ENCODE data around the gene SOX13.

SOX13 gene

DNA sequence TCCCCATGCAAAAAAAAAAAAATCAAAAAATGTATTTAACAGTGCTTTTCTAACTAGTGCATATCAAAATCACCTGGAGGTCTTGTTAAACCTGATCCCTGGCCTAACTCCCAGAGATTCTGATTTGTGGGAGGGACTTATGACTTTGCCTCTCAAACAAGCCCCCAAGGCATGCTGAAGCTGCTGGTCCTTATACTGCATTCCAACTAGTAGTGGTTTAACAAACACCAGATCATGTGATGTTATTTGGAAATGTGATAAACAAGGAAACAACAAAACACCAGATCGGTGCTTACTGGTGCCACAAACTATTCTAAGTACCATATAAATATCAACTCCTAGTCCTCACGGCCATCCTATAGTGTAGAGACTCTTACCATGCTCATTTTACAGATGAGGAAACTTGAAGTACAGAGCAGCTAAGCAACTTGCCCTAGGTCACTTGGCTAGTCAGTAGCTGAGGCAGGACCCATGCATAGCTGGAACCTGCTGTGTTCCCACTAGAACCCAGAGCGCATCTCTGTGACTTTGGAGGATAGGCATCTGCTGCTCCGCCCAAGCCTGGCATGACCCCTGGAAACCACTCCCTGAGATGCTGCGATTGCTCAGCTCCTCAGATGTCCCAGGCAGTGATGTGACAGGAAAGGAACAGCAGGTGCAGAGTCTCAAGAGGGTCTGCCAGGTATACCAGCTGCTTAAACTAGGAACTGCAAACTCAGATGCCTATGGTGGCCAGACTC lies 38.1 kb downstream of the SOX13 start:
- no peak for DNase-seq (ENCODE audit: low spot score)
- TF ChIP-seq, protein P1, sequence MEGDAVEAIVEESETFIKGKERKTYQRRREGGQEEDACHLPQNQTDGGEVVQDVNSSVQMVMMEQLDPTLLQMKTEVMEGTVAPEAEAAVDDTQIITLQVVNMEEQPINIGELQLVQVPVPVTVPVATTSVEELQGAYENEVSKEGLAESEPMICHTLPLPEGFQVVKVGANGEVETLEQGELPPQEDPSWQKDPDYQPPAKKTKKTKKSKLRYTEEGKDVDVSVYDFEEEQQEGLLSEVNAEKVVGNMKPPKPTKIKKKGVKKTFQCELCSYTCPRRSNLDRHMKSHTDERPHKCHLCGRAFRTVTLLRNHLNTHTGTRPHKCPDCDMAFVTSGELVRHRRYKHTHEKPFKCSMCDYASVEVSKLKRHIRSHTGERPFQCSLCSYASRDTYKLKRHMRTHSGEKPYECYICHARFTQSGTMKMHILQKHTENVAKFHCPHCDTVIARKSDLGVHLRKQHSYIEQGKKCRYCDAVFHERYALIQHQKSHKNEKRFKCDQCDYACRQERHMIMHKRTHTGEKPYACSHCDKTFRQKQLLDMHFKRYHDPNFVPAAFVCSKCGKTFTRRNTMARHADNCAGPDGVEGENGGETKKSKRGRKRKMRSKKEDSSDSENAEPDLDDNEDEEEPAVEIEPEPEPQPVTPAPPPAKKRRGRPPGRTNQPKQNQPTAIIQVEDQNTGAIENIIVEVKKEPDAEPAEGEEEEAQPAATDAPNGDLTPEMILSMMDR (IDR thresholded peaks at IDR 0.05; ENCODE audit: extremely low read depth, missing control alignments): no peak

DNA sequence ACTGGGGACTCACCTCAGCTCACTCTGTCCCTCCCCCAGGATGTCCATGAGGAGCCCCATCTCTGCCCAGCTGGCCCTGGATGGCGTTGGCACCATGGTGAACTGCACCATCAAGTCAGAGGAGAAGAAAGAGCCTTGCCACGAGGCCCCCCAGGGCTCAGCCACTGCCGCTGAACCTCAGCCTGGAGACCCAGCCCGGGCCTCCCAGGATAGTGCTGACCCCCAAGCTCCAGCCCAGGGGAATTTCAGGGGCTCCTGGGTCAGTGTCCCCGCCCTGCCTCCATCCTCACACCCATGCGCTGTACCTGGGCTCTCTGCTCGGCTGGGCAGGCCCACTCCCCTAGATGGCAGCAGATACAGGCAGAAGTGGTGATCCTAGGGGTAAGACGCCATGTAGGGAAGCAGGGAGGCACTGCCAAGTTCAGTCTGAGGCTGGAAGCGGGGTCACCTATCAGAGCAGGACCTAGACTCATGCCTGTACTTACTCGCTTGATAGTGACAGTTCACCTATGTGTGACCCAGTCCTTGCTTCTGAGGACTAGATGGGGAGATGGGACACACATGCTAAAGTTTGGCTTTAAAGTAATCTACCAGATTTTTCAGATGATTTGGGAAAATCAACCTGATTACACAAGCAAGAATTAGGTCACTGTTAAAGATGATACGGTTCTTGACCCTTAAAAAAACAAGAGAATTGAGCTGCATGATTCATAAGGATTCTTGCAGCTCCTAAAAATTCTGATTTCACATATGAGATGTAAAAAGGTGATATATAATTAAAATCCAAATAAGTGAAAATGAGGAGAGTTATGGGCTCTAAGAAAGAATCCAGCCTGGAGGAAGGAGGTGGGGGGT lies 40.2 kb downstream of the SOX13 start:
- TF ChIP-seq, protein P1 (IDR thresholded peaks at IDR 0.05; ENCODE audit: extremely low read depth, missing control alignments): no peak
- no peak for DNase-seq (ENCODE audit: low spot score)

DNA sequence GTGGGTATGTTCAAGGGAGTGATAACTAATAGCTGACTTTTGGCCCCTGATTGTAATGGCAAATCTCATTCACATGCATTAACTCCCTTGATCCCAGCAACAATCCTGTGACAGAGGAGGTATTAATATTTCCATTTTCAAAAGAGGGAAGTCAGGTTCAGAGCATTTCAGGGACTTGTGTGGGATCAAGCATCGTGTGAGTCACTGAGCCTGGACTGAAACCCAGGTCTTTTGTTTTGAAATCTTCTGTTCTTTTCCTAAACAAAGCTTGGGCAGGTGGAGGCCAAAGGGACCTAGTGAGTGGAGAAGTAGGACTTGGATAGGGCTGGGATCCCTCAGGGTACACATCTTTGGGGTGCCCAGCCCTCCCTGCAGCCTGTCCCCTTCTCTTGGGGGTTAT lies 41.0 kb downstream of the SOX13 start:
- DNase-seq (ENCODE audit: low spot score): no peak
- TF ChIP-seq, protein P1 (IDR thresholded peaks at IDR 0.05; ENCODE audit: extremely low read depth, missing control alignments): no peak

DNA sequence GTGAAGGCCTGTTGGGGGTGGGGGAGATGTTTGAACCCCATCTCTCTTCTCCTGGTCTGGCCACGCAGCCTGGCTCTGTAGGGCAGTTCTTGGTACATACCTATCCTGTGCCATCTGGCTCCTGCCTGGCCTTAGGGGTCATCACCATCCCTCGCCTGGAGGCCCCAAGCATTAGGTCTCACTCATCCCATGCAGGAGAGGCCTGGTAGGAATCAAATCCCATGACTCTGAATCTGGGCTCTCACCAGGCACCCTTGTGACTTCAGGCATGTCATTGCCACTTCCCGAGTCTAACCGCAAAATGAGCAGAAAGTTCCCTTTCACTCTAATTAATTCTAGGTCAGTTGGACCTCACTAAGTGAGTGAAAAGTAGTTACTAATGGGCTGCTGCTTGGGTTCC lies 41.7 kb downstream of the SOX13 start:
- TF ChIP-seq, protein P1 (IDR thresholded peaks at IDR 0.05; ENCODE audit: extremely low read depth, missing control alignments): no peak
- no peak for DNase-seq (ENCODE audit: low spot score)

DNA sequence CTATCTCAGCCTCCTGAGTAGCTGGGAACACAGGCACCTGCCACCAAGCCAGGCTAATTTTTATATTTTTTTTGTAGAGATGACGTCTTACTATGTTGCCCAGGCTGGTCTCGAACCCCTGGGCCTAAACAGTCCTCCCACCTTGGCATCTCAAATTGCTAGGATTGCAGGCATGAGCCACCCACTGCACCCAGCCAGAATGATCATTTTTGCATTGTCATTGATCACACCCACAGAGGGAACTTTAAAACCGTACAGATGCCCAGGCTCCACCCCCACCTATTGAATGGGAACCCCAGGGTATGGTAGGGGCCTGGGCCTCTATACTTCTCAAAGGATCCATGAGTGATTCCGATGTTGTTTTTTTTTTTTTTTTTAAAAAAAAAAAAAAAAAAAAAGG lies 42.2 kb downstream of the SOX13 start:
- DNase-seq (ENCODE audit: low spot score): no peak
- TF ChIP-seq, protein P1 (IDR thresholded peaks at IDR 0.05; ENCODE audit: extremely low read depth, missing control alignments): no peak

DNA sequence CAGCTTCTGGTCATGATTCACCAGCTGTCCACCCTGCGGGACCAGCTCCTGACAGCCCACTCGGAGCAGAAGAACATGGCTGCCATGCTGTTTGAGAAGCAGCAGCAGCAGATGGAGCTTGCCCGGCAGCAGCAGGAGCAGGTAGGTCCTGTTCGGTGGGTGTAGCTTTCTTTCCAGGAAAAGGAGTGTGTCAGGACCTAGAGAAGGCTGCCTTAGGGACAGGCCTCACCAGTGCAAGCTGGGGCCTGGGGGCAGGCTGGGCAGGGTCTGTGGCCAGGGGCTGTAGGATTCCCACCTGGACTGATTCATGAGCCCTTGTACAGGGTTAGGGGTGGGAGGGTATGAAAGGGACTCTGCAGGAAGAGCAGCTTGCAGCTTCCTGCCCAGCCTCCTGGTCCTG lies 43.6 kb downstream of the SOX13 start:
- DNase-seq (ENCODE audit: low spot score): no peak
- TF ChIP-seq, protein P1 (IDR thresholded peaks at IDR 0.05; ENCODE audit: extremely low read depth, missing control alignments): no peak

All from GM20000 (cell line).